ENCODE results near the gene BNC2.

DNA sequence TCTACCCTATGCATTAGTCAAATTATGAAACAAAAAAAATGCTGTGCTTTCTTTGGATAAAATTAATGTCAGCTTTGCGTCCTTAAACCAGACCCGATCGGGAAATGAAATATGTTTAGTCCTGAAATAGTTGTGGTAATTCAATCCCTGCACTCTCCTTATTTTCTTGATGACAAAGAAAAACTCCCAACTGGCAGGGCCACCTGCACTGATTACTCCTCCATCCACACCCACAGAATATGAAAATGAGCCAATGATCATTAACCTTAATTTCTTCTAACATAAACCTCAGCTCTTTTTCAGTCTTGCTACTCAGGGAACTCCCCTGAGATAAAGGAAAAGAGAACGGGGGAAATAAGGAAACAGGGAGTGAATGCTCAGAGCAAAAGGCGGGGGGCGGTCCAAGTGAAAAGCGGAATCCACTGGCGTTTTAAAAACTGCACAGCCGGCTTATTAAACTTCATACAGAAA lies 245.3 kb downstream of the BNC2 start:
- TF ChIP-seq, protein P1, sequence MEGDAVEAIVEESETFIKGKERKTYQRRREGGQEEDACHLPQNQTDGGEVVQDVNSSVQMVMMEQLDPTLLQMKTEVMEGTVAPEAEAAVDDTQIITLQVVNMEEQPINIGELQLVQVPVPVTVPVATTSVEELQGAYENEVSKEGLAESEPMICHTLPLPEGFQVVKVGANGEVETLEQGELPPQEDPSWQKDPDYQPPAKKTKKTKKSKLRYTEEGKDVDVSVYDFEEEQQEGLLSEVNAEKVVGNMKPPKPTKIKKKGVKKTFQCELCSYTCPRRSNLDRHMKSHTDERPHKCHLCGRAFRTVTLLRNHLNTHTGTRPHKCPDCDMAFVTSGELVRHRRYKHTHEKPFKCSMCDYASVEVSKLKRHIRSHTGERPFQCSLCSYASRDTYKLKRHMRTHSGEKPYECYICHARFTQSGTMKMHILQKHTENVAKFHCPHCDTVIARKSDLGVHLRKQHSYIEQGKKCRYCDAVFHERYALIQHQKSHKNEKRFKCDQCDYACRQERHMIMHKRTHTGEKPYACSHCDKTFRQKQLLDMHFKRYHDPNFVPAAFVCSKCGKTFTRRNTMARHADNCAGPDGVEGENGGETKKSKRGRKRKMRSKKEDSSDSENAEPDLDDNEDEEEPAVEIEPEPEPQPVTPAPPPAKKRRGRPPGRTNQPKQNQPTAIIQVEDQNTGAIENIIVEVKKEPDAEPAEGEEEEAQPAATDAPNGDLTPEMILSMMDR (IDR thresholded peaks at IDR 0.05) = no peak
- no peak for TF ChIP-seq POLR2AphosphoS5 (IDR thresholded peaks at IDR 0.05)
